ENCODE data around the gene RNF207.

DNA sequence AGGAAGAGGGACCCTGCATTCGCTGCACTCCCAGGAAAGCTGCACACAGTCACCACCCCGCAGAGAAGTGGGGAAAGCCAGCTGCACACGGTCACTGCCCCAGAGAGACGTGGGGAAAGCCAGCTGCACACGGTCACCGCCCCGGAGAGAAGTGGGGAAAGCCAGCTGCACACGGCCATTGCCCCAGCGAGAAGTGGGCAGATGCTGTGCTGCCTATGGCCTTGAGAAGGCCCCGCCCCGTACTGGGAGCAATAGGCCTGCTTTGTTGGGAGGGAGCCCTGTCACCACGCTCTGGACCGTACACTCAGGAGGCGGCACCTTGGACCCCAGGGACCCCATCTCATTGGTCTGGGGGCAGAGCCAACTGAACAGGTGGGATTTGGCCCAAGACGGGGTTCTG is 59.2 kb downstream of the RNF207 start:
- TF ChIP-seq CTCF (IDR thresholded peaks at IDR 0.05; ENCODE audit: low read length) (no peak), EZH2phosphoT487 (IDR thresholded peaks at IDR 0.05; ENCODE audit: low read length) (no peak), EZH2 (optimal IDR thresholded peaks at IDR 0.05; ENCODE audit: low read depth, low read length) (no peak)
